ENCODE measurements around the gene SPINK4.

Gene SPINK4

DNA sequence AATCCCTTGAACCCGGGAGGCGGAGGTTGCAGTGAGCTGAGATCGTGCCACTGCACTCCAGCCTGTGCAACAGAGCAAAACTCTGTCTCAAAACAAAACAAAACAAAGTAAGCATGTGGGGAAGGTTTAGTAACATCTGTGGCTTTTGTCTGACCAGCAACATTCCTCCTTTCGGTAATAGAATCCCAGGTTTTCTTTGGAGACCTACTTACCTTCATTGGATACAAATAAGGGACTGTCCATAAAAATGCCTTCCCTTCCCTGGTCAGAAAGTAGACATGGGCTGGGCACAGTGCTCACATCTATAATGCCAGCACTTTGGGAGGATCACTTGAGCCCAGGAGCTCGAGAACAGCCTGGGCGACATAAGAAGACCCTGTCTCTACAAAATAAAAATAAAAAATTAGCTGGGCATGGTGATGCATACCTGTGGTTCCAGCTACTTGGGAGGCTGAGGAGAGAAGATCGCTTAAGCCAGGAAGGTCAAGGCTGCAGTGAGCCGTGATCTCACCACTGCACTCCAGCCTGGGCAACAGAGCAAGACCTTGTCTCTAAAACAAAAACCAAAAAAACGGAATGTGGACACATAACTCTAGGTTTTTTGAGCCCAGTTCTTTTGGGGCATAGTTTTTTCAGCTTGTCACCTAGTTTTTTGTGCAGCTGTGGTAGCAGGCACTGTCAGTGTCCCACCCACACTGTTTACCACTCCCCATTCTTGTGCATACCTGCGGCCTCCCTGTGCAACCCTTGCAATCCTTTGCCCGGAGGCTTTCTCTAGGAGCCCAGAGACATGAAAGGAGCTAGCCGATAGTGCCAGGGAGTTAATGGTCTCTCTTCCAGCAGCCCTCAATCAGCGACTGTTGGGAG, 9.0 kb upstream of the SPINK4 start:
- DNase-seq: no peak

DNA sequence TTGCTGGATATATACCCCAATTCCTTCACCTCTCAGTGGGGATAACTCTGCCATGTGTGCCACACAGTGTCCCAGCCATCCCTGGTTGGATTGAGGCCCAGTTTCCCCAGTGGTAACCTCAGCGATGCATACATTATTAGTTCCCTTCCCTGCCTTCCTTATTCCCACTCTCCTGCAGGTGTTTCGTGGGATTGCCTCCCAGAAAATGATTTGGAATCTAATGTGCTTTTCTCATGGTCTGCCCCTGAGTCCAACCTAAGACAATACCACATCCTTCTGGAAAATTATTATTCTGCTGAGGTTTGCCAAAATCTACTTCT, 8.4 kb upstream of the SPINK4 start:
- no peak for DNase-seq

DNA sequence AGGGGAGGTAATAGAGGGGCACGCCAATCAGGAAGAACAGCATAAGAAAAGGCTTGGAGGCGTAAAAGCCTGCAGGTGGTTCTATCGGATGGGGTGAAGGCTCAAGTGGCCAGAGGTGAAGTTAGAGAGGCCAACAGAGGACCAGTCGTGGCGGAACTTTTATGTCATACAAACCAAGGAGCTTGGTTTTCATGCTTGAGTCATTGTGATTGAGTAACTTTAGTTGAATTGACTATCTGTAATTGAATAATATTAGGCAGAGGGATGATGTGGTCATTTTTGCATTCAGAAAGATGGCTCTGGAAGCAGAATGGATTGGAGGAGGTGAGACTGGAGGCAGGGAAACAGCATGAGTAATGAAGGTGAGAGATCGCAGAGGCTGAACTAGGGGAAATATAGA, 7.2 kb upstream of the SPINK4 start:
- DNase-seq: no peak

DNA sequence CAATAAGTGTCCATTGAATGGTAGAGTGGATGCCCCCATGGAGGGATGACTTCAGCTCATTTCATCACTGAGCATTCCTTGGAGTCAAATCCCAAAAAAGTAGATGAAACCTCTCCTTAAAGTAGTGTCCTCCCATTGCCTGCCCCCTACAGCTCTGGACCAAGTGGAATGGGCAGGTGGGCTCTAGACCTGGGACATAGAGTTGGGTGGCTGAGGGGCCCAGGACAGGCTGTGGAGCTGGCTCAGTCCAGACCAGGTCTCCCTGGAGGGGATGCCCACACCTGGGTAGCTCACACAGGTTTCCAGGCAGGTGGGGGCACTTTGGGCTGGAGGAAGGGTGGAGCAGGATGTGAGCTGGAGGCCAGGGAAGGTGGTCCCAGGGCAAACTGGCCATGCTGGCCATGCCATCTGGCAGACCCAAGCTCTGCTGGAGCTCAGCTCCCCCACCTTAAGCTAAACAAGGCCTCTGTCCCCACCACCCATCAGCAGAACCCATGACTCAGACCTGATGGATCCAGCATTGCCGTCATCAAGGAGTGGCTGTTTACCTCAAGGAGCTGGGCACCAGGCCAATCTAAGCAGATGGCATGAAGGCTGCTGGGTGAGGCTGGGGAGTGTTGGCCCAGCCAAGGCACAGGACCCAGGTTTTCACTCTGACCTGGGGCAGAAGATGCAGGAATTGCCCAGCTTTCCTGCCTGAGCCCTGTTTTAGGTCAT, 6.2 kb upstream of the SPINK4 start:
- no peak for DNase-seq

DNA sequence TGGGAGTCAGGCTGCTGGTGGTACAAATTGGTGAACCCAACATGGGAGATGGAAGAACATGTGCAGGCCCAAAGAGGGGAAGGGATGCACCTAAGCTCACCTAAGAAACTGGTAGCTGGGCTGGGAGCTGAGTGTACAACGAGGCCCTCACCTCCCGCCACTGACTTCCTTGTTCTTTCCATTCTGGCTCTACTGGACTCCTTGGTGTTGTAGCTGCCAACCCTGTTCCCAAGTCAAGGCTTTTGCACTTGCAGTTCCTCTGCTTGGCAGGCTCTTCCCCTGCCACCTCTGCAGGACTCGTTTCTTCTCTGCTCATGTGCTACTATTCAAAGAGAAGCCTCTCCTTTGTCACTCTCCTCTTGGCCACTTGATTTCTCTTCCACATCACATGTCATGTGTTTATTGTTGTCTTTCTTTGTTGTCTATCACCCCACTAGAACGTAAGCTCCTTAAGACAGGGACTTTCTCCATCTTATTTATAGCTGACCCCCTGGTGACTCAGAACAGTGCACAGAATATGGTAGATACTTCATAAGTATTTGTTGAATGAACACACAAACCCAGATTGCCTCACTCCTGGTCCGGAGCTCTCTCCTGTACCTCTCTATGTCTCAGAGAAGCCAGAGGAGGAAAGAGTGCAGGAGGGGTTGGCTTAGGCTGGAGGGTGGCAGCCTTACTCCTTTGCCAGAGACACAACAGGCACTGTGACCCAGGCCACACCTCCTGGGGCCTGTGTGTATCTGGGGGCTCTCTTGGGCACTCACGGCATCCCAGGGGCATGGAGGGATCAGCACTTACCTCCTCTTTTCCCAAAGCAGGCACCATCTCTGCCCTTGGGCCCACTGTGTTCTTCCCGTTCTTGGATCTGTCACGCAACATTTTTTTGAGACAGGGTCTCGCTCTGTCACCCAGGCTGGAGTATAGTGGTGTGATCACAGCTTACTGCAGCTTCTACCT, 5.2 kb upstream of the SPINK4 start:
- DNase-seq: no peak

DNA sequence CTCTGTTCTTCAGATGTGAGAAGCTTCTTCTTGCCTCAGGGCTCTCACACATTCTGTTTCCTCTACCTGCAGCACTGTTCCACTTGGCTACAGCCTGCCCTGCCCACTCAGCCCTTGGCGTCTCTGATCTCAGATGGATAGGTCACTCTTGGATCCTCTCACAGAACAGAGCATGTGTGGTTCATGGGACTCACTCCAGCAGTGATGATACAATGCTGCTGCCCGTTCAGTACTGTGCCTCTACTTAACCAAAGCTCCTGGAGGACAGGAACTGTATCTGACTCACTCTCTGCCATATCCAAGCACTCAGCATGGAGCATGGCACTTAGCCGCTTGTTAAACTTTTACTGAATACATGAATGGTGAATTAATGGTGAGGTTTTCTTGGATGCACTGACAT, 3.4 kb upstream of the SPINK4 start:
- no peak for DNase-seq

DNA sequence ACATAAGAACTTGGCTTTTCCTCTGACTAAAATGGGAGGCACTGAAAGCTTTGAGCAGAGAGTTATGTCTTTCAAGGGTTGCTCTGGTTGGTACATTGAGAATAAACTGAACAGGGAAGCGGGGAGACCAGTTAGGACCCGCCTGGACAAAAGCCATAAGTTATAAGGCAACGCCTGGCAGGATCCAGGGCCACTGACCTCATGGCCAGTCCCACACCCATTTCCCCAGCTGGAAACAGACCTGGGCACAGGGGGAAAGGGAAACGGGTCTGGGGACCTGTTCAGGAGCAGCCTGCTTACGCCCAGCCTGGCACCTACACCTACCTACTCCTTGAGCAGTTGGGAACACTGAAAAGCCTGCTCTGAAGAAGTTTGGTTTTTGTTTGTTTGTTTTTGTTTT, 1.3 kb downstream of the SPINK4 start:
- no peak for DNase-seq

DNA sequence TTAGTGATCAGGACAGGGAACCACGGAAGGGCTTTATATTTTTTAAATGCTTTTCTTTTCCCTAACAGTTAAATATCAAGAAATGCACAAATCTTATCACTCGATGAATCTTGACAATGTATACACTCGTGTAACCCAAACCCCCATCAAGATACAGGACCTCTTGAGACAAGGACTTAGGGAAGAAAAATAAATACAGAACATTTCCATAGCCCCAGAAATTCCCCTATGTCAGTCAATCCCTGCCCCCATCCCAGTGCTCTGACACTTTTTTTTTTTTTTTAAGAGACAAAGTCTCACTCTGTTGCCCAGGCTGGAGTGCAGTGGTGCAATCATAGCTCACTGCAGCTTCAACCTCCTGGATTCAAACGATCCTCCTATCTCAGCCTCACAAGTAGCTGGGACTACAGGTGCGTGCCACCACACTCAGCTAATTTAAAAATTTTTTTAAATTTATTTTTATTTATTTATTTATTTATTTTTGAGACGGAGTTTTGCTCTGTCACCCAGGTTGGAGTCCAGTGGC, 2.7 kb downstream of the SPINK4 start:
- no peak for DNase-seq

DNA sequence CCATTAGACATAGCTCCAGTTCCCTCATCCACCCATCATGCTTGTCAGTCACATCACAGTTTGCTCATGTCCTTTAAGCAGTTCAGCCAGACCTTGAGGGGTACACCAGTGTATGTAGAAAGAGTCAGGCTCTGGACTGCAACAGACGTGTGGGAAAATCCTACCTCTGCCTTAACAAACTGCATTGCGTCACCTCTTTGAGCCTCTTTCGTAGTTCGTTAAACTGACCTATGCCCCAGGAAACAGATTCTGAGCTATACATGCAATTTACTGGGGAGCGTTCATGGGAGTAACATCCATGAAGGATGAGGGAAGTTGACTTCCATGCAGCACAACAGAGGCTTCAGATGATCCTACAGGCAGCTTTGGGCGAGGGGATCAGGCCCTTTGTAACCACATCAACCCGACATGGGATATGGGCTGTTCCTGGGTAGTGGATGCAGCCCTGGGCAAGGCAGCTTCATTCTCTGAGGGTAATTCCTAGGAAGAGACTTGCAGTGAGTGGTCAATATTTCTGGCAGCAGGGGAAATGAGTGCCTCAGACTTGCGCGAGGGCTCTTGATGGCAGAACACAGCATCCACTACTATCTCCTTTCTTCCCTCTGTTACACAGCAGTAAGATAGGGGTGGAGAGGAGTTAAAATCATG, 4.3 kb downstream of the SPINK4 start:
- no peak for DNase-seq

DNA sequence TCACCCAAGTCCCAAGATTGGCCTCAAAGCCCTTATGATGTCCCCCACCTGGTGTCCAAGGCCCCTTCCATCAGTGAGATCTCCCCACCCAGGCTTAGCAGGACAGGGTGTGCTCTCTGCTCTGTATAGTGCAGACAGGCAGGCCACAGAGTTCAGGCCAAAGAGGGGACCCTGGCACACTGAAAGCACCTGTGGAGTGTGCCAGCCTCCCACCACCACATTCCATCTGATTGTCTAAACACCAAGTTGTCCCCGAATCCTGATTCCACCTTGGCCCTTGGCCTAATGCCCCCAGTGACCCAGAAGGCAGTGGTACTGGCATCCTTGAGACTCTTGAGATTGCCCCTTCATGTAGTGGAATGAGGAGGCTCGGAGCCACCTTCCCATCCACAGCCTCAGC, 5.4 kb downstream of the SPINK4 start:
- DNase-seq: no peak

DNA sequence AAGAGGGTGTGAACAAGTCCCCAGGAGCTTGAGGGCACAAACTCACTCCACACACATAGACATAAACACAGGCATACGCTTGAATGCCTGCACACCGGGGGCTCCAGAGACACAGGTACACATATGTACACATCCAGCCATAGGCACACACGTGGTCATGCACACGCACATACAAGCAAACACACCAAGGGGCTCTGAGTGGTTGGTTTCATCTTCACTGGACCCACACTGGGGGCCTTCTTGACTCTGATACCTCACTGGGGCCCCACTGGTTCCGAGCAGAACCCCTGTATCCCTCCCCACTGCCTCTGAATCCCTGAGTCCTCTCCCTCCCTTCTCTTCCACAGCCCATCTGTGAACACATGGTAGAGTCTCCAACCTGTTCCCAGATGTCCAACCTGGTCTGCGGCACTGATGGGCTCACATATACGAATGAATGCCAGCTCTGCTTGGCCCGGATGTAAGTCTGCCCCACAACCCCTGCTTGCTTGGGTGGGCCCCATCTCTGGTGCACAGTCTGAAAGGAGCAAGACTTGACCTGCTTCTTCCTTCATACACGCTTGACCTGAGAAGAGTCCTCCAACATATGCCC, 6.4 kb downstream of the SPINK4 start:
- DNase-seq: no peak

DNA sequence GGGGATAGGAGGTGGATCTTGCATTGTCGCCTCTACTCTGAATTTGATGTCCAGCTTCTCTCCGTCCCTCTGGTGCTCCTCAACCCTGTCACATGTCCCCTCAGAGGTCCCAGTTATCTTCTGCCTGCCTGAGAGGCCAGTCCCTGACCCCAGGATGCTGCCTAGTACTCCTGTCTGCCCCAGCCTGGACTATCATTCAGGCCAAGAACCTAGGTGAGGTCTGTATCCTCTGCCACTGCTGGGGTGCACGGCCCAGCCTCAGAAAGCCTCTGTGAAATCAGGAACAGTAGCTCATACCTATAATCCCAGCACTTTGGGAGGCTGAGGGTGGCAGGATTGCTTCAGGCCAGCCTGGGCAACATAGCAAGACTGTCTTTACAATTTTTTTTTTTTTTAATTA, 8.6 kb downstream of the SPINK4 start:
- no peak for DNase-seq

DNA sequence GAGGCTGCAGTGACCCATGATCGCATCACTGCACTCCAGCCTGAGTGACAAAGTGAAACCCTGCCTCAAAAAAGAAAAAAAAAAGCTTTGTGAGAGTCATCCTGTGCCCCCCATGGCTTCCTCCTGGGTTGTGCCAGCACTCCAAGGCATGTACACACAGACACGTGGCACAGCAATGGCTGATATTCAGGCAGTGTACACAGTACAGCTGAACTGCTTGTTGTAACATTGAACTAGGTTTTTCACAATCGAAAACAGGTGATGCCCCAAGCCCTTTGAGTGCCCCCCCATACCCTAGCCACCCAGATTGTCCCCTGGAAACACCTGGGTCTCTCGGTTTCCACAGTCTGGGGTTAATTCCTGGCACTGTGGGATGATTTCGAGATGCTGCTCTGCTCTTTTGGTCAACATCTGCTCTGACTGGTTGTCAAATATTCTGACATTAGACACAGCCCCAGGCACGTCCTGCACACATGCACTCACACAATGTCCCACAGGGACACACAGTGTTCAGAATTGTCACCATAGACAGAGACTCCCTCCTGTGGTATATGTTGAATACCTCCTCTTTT, 9.2 kb downstream of the SPINK4 start:
- no peak for DNase-seq

DNA sequence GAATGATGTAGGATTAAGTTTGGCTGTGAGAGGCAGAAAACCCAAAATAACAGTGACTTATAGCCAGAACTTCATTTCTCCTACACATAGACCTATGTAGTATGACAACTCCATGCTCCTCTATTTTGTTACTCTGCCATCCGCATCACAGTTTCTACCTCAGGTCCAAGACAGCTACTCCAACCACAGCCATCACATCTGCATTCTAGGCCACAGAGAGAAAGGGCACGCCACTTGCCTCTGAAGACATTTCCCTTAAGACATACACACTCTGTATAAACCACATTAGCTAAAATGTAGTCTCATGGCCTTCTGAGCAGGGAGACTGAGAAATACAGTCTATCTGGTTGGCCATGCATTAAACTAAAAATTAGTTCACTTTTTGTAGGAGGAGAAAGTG, 10.0 kb downstream of the SPINK4 start:
- DNase-seq: no peak

DNA sequence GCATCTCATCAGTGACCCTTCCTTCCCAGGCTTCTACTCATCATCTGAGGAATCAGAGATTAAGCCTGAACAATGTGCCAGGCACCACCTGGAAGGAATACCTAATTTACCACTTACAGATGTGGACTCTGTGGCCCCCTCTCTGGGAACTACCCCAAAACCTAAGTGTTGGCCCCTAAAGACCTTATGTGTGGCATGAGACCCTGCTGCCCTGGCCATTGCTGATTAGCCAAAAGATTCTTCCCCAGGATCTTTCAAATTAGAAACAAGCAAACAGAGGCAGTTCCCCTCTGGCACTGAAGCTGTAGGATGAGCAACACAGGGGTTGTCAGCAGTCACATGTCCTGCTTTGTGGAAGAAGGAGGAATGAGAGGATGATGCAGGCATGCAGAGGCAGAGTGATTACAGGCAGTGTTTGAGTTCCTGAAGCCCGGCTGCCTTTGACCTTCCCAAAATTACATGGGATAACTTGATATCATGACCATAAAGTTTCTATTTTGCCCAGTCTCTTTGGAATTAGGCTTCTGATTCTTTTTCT, 10.6 kb downstream of the SPINK4 start:
- no peak for DNase-seq

DNA sequence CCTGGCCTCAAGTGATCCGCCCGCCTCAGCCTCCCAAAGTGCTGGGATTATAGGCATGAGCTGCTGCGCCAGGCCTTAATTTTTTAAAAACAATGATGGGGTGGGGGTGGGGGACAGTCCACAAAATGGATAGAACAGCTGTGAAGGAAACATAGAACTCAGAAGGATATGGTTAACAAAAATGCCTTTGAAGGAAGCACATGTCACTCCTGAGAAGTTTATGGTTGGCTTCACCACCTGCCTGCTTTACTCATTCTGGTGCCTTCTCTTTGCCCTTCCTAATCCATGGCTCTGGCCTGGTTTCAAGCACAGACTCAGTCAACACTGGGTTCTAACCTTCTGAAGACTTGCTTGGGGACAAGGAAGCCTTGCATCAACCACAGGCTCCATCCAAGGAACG, 14.2 kb downstream of the SPINK4 start:
- no peak for DNase-seq

DNA sequence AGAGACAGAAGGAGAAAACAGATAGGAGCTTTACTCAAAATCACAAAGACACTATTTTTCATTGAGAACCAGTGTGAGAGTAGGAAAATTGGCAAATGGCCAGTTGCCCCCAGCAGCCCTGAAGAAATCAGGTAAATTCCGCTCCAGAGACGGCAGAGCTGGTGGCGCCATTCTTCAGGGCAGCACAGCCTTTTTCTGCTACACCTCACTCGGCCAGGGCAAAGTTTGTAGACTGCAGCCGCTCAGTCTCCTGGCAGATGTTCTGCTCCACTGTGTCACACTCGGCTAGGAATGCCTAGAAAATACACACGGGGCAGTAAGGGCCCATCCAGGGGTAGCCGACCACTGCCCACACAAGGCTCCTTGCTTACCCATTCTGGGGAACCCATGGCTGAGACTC, 15.0 kb downstream of the SPINK4 start:
- DNase-seq: no peak

DNA sequence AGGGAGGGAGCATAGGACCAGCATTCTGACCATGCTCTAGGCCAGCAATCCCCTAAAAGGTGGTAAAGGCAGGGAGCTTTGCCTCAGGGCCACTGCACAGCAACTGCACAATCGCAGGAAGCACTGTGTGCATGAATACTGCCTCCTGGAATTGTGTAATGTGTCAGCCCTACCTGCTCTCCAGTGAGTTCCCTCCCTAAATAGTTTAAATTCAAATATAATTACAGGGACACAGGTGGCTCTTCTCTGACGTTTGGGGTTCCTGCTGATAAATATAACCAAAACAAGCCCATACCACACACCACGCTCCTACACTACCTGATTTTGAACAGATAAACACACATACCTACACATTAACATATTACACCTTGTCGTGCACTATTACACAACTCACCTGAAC, 15.5 kb downstream of the SPINK4 start:
- no peak for DNase-seq

DNA sequence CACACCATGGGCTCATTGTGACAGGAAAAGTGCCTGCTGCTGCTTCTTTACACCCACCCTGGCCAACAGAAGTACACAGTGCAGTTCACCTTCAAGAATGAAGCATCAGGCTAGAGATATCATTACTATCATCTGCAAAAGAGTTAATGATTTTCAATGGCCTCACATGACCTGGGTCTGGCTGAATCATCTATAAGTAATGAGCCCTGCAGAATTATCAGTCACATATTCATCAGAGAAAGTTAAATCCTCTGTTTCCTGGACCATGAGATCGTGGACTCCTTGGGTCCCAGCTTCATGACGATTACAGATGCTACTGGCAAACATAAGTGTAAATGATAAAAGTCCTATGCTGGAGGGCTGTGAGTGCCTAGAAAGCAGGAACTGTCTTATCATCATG, 16.3 kb downstream of the SPINK4 start:
- no peak for DNase-seq

DNA sequence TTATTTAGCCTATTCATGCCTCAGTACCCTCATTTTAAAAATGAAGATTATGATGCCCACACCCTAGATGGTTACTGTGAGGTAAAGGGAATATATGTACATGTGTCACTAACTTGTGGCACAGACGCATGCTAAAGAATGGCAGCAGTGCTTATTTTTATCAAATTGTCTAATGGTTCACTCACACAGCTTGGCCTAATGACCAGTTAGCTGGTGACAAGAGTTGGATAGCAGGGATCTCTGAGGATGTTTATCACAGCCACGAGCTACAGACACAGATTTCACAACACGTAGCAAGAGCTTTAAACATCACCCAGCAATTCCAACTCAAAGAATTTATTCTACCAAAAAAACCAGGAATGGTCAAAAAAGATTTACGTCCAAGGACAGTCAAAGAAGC, 17.3 kb downstream of the SPINK4 start:
- no peak for DNase-seq

DNA sequence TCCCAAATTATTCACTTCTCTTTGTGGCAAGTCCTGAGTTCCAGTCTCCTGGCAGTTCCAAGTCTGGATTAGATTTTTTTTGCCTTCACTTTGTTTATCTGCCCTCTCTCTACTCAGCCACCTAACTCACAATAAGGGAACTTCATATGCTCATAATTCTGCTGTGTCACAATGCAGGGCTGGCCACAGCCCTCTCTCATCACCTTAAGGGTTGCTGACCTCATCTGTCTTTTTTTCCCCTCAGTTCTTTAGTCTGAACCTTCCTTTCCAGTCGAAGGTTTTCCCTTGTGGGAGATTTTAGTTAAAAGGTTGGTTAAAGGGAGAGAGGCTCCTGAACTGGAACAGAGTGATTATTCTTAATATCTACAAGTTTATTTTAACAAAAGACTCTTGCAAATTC, 20.4 kb downstream of the SPINK4 start:
- DNase-seq: no peak
